Mesothelial cell of epicardium (in vitro differentiated cells): Measurements from ENCODE around the gene AQP3. TPM values are rescaled to one million over a fixed set of nuclear protein-coding genes. Genes with fewer than 3 reads are reported as not detected.

Experiments used
- DNase-seq, 2 experiments: peaks; one replicate each; pipeline ENCODE4 v3.0.0; 2021; ENCODE audit warnings: low spot score in 2 of 2; ENCODE audit not compliant: unreplicated experiment in 2 of 2
- H3K27ac Mint-ChIP-seq: 2 replicates; pipeline ENCODE4 v1.8.0; 2021; ENCODE audit warnings: mixed read lengths
- H3K27me3 Mint-ChIP-seq: 2 replicates; pipeline ENCODE4 v1.8.0; 2021; ENCODE audit warnings: low read depth, mixed read lengths
- H3K36me3 Mint-ChIP-seq: 2 replicates; pipeline ENCODE4 v1.8.0; 2021; ENCODE audit warnings: mixed read lengths
- H3K4me1 Mint-ChIP-seq: 2 replicates; pipeline ENCODE4 v1.8.0; 2021; ENCODE audit warnings: mixed read lengths
- H3K4me3 Mint-ChIP-seq: 2 replicates; pipeline ENCODE4 v1.8.0; 2021; ENCODE audit warnings: mild to moderate bottlenecking, moderate library complexity, mixed read lengths
- H3K9me3 Mint-ChIP-seq: 2 replicates; pipeline ENCODE4 v1.8.0; 2021; ENCODE audit warnings: mixed read lengths
- total RNA-seq: library from RNA; stranded (reverse); gene quantifications from 3 replicates; pipeline ENCODE4 v1.2.1, GENCODE V29; 2021
- TF ChIP-seq, protein P1 (sequence below): fragments of 200-600 bp; sonication (generic); IDR thresholded peaks from one replicate; pipeline ENCODE4 v1.5.0; 2021; ENCODE audit warnings: antibody characterized with exemption; ENCODE audit not compliant: unreplicated experiment

AQP3 gene
- total RNA-seq, 1 donor from 2014 or later, result 1.5 TPM

DNA sequence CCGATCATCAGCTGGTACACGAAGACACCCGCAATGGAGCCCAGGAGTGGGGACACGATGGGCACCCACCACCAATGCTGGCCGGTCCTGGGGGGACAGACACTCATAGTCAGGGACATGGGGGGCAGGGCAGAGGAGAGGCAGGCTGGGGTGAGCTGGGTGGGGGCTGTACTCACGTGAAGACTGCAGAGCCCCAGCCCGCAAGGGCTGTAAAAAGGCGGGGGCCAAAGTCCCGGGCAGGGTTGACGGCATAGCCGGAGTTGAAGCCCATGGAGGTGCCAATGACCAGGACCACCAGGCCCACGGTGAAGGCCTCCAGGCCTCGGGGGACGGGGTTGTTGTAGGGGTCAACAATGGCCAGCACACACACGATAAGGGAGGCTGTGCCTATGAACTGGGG, 5.3 kb downstream of the AQP3 start:
- TF ChIP-seq, protein P1, sequence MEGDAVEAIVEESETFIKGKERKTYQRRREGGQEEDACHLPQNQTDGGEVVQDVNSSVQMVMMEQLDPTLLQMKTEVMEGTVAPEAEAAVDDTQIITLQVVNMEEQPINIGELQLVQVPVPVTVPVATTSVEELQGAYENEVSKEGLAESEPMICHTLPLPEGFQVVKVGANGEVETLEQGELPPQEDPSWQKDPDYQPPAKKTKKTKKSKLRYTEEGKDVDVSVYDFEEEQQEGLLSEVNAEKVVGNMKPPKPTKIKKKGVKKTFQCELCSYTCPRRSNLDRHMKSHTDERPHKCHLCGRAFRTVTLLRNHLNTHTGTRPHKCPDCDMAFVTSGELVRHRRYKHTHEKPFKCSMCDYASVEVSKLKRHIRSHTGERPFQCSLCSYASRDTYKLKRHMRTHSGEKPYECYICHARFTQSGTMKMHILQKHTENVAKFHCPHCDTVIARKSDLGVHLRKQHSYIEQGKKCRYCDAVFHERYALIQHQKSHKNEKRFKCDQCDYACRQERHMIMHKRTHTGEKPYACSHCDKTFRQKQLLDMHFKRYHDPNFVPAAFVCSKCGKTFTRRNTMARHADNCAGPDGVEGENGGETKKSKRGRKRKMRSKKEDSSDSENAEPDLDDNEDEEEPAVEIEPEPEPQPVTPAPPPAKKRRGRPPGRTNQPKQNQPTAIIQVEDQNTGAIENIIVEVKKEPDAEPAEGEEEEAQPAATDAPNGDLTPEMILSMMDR, result no peak
- Mint-ChIP-seq H3K27ac (no peak overlapping the region), H3K4me3 (no peak overlapping the region), H3K36me3 (no peaks in the 10 kb centered on the region), H3K9me3 (no peaks in the 10 kb centered on the region), H3K27me3 (peaks cover 21% of the 10 kb centered on the region), H3K4me1 (peaks cover 24% of the 10 kb centered on the region)
- no peak for DNase-seq

DNA sequence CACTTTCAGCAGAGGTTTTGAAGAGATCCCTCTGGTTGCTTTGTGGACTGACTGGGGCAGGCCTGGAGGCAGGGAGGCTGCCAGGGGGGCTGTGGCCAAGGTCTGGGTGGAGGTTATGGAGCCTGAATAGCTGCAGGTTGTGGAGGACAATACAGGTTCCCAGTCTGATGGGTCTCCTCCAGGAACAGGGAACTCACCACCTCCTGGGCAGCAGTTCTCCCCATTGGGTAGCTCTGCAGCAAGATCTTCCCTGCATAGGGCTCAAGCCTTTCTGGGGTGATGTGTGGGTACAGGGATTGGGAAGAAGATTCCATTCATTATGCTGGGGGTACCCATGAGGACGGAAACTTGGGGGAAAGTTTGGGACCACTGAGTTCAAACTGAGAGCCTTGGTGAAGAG, 6.8 kb downstream of the AQP3 start:
- H3K4me3 Mint-ChIP-seq, result no peak overlapping the region
- peaks cover 12% of the 10 kb centered on the region for H3K4me1 Mint-ChIP-seq
- H3K36me3 Mint-ChIP-seq, result no peaks in the 10 kb centered on the region
- H3K27me3 Mint-ChIP-seq, result peaks cover 17% of the 10 kb centered on the region
- no peaks in the 10 kb centered on the region for H3K9me3 Mint-ChIP-seq
- no peak for DNase-seq
- TF ChIP-seq, protein P1, result no peak
- H3K27ac Mint-ChIP-seq, result no peak overlapping the region

DNA sequence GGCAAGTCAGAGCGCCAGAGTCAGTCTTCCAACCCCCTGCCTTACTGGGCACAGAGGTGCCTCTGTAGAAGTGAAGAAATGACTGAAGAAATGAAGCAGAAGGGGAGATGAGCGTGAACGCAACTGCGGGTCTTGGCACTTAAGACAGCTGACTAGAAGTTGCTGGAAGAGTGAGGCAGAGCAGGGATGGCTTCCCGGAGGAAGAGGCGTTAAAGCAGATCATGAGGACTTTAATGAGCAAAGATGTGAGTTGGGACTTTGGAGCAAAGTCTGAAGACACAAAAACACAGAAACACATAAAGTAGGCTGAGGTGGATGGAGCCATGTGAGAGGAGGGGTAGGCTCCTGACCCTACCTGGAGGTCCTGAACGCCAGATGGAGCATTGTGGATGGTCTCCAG, 7.2 kb downstream of the AQP3 start:
- DNase-seq, result no peak
- Mint-ChIP-seq H3K9me3 (no peaks in the 10 kb centered on the region), H3K4me3 (no peak overlapping the region), H3K27me3 (peaks cover 19% of the 10 kb centered on the region), H3K27ac (no peak overlapping the region), H3K36me3 (no peaks in the 10 kb centered on the region), H3K4me1 (peaks cover 8% of the 10 kb centered on the region)
- TF ChIP-seq, protein P1, result no peak

DNA sequence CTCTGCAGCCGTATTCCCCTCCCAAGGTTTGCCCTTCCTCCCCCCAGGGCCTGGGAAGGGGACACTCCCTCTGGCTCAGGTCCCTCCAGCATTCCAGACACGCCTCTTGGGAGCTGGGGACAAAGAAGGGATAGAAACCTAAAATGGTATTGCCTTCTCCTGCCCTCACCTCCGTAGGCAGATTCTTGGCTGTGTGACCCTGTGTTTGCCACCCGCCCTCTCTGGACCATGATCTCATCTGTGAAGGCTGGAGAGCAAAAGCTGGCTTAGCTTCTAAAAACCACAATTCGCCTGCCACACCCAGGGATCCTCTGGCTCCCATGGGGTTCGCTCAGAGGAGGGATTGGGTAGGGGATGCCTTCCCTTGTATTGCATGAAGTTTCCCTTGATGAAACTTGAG, 7.7 kb downstream of the AQP3 start:
- peaks cover 4% of the 10 kb centered on the region for H3K4me1 Mint-ChIP-seq
- H3K27ac Mint-ChIP-seq, result no peak overlapping the region
- peaks cover 16% of the 10 kb centered on the region for H3K27me3 Mint-ChIP-seq

DNA sequence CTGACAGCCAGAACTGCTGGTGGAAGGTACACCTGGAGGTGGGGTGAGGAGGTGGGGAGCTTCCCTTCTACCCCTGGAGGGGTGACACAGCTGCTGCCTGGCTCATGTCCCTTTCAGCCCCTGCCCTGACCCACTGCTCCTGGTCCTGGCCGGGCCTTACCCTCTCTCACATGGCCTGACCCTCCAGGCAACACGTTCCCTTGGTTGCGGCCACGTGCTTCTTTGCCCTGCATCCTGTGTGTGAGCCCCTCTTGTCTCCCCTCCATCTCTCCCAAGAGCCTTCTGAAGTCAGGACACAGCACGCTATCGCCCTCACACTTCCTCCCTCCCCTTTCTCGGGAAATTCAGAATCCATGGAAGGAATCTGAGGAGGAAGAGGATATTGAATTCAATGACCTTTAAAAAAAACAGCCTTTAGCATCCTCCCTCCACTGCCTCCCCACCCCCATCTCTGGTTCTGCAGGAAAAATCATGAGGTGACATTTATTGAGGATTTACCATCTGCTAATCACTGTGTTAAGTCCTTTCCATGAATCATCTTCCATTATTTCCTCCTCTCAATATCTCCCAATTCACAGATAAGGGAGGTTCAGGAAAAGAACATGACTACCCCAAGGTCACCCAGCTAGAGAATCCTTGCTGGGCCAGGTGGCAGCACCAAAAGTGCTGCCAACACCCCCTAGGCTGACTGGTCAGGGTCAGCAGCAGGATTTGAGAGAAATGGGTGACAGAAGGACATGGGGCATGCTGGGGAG, 8.3 kb downstream of the AQP3 start:
- no peak overlapping the region for H3K4me3 Mint-ChIP-seq
- no peak overlapping the region for H3K27ac Mint-ChIP-seq
- TF ChIP-seq, protein P1, result no peak
- H3K9me3 Mint-ChIP-seq, result no peaks in the 10 kb centered on the region
- no peaks in the 10 kb centered on the region for H3K36me3 Mint-ChIP-seq
- peaks cover 3% of the 10 kb centered on the region for H3K4me1 Mint-ChIP-seq
- no peak for DNase-seq
- H3K27me3 Mint-ChIP-seq, result peaks cover 14% of the 10 kb centered on the region

More for the DNA sequence above, 7.7 kb downstream of the AQP3 start:
- Mint-ChIP-seq H3K36me3 (no peaks in the 10 kb centered on the region), H3K9me3 (no peaks in the 10 kb centered on the region), H3K4me3 (no peak overlapping the region)
- no peak for DNase-seq
- TF ChIP-seq, protein P1, result no peak
